ENCODE data around the gene SBF2.

- TF ChIP-seq CTCF (IDR thresholded peaks at IDR 0.05) = no peak
- no peak for TF ChIP-seq POLR2AphosphoS5 (IDR thresholded peaks at IDR 0.05)
- TF ChIP-seq POLR2A (IDR thresholded peaks at IDR 0.05) = no peak
Observed at GRCh38 chr11:9769621-9770020, 524.4 kb downstream of the SBF2 start.
